WI38 (cell line): ENCODE results near the gene TACR1.

Experiments
- H3K4me3 ChIP-seq: 2 replicates; pipeline ENCODE4 v1.5.1; 2011; ENCODE audit warnings: low read depth, mild to moderate bottlenecking, control low read depth, low read length
- CTCF ChIP-seq: IDR thresholded peaks from 2 replicates; pipeline ENCODE4 v1.5.1; 2012; ENCODE audit warnings: low read depth, mild to moderate bottlenecking, control low read depth, low read length

Gene TACR1

GRCh38 chr2:75002007-75002406 lies 197.3 kb downstream of the TACR1 start:
- no peak overlapping the region for H3K4me3 ChIP-seq
- no peak for TF ChIP-seq CTCF

DNA sequence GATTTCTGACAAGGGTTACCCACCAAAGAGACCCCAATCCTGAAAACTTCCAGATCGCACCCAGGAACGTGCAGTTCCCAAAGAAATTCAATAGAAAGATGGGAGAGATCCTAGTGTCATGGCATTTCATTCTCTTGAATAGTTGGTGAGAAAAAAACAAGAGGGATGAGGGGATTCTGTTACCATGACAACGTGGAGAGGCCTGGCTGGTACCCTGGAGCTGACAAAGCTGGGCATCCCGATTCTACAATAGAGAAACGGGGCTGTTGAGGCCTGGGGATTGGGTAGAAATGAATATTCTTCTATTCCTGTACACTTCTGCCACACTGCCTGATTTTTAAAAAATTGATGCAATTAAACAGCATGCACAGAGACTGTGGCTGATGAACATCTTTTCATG lies 199.9 kb downstream of the TACR1 start:
- TF ChIP-seq CTCF, result no peak
- H3K4me3 ChIP-seq, result no peak overlapping the region
